ENCODE measurements around the gene CENPO.

Gene CENPO

GRCh38 chr2:24820175-24820513 is 26.9 kb downstream of the CENPO start:
- Histone ChIP-seq H4K20me1 (ENCODE audit: insufficient read depth, low read length) (no peaks in the 10 kb centered on the region; the same call in 1 of the 2 replicates), H3K27ac (ENCODE audit: low read length) (no peak overlapping the region), H3K9ac (ENCODE audit: low read length) (no peak overlapping the region), H3K4me1 (ENCODE audit: low read length) (peaks cover 4% of the 10 kb centered on the region), H3K4me2 (ENCODE audit: low read length) (no peak overlapping the region), H3K36me3 (replicated peaks; ENCODE audit: low read depth, low read length) (peaks cover 88% of the 10 kb centered on the region), H3K27me3 (ENCODE audit: low read depth, low read length) (no peaks in the 10 kb centered on the region), H2AFZ (ENCODE audit: low read depth, low read length) (no peak overlapping the region), H3K9me3 (ENCODE audit: insufficient read depth, low read length) (no peaks in the 10 kb centered on the region), H3K4me3 (ENCODE audit: low read length) (no peak overlapping the region), H3K79me2 (ENCODE audit: low read length) (peaks cover 11% of the 10 kb centered on the region)
- TF ChIP-seq CTCF (IDR thresholded peaks at IDR 0.05; ENCODE audit: low read depth, low read length) (no peak), EZH2phosphoT487 (IDR thresholded peaks at IDR 0.05; ENCODE audit: low read depth) (no peak)

GRCh38 chr2:24820598-24821432 is 27.6 kb downstream of the CENPO start:
- Histone ChIP-seq H3K36me3 (replicated peaks; ENCODE audit: low read depth, low read length) (peaks cover 86% of the 10 kb centered on the region), H3K9ac (ENCODE audit: low read length) (no peak overlapping the region), H3K27me3 (ENCODE audit: low read depth, low read length) (no peaks in the 10 kb centered on the region)

GRCh38 chr2:24821433-24821891 is 28.2 kb downstream of the CENPO start:
- Histone ChIP-seq H3K4me3 (ENCODE audit: low read length) (no peak overlapping the region), H3K27me3 (ENCODE audit: low read depth, low read length) (no peaks in the 10 kb centered on the region), H3K9me3 (ENCODE audit: insufficient read depth, low read length) (no peaks in the 10 kb centered on the region), H3K4me2 (ENCODE audit: low read length) (no peak overlapping the region), H2AFZ (ENCODE audit: low read depth, low read length) (no peak overlapping the region), H3K4me1 (ENCODE audit: low read length) (peaks cover 4% of the 10 kb centered on the region), H3K36me3 (replicated peaks; ENCODE audit: low read depth, low read length) (peaks cover 86% of the 10 kb centered on the region), H4K20me1 (ENCODE audit: insufficient read depth, low read length) (no peaks in the 10 kb centered on the region), H3K9ac (ENCODE audit: low read length) (no peak overlapping the region), H3K27ac (ENCODE audit: low read length) (no peak overlapping the region), H3K79me2 (ENCODE audit: low read length) (no peaks in the 10 kb centered on the region)
- TF ChIP-seq EZH2phosphoT487 (IDR thresholded peaks at IDR 0.05; ENCODE audit: low read depth) (no peak), CTCF (IDR thresholded peaks at IDR 0.05; ENCODE audit: low read depth, low read length) (no peak)

More at GRCh38 chr2:24820598-24821432, 27.6 kb downstream of the CENPO start:
- Histone ChIP-seq H3K79me2 (ENCODE audit: low read length) (peaks cover 4% of the 10 kb centered on the region; the same call in 1 of the 2 replicates), H3K4me1 (ENCODE audit: low read length) (peaks cover 4% of the 10 kb centered on the region), H3K4me3 (ENCODE audit: low read length) (no peak overlapping the region), H3K4me2 (ENCODE audit: low read length) (no peak overlapping the region), H3K27ac (ENCODE audit: low read length) (no peak overlapping the region), H3K9me3 (ENCODE audit: insufficient read depth, low read length) (no peaks in the 10 kb centered on the region), H2AFZ (ENCODE audit: low read depth, low read length) (no peak overlapping the region), H4K20me1 (ENCODE audit: insufficient read depth, low read length) (no peaks in the 10 kb centered on the region)
- TF ChIP-seq CTCF (IDR thresholded peaks at IDR 0.05; ENCODE audit: low read depth, low read length) (no peak), EZH2phosphoT487 (IDR thresholded peaks at IDR 0.05; ENCODE audit: low read depth) (no peak)

GRCh38 chr2:24822049-24822706 is 29.0 kb downstream of the CENPO start:
- H3K4me2 ChIP-seq (ENCODE audit: low read length): no peak overlapping the region
- no peaks in the 10 kb centered on the region for H3K79me2 ChIP-seq (ENCODE audit: low read length)
- no peaks in the 10 kb centered on the region for H3K9me3 ChIP-seq (ENCODE audit: insufficient read depth, low read length)
- no peak overlapping the region for H3K4me3 ChIP-seq (ENCODE audit: low read length)
- TF ChIP-seq EZH2phosphoT487 (IDR thresholded peaks at IDR 0.05; ENCODE audit: low read depth) (no peak), CTCF (IDR thresholded peaks at IDR 0.05; ENCODE audit: low read depth, low read length) (no peak)
- no peaks in the 10 kb centered on the region for H4K20me1 ChIP-seq (ENCODE audit: insufficient read depth, low read length)
- H3K27me3 ChIP-seq (ENCODE audit: low read depth, low read length): no peaks in the 10 kb centered on the region
- H2AFZ ChIP-seq (ENCODE audit: low read depth, low read length): no peak overlapping the region
- H3K9ac ChIP-seq (ENCODE audit: low read length): no peak overlapping the region
- H3K27ac ChIP-seq (ENCODE audit: low read length): no peak overlapping the region
- H3K36me3 ChIP-seq (replicated peaks; ENCODE audit: low read depth, low read length): peaks cover 86% of the 10 kb centered on the region
- H3K4me1 ChIP-seq (ENCODE audit: low read length): peaks cover 4% of the 10 kb centered on the region

Data from OCI-LY3 (cell line).